Activated T-cell treated with anti-CD3 and anti-CD28 coated beads, Interleukin-2, amount 50 U/mL, for 72 hours (primary cell): ENCODE results near the gene CMPK1. TPM values are rescaled to one million over a fixed set of nuclear protein-coding genes. Genes with fewer than 3 reads are reported as not detected.
"Not testable (repeated sequence)": the region's sequence is repeated elsewhere in the genome, so short reads cannot be mapped to it uniquely, and the experiment has no call there.

ENCODE experiments used
- ATAC-seq, 2 donors: fragments of 150-1000 bp; cut with Tn5 transposase; replicated peaks in 1 of 2; 2 replicates each; pipeline ENCODE4 v1.10.0; 2021; ENCODE audit warnings: moderate library complexity in 2 of 2, mild to moderate bottlenecking in 1 of 2
- DNase-seq, 2 donors: peaks; one replicate each; pipeline ENCODE4 v3.0.0; 2021 to 2022; ENCODE audit warnings: mixed read lengths in 1 of 2
- H3K27ac Mint-ChIP-seq: one replicate; pipeline ENCODE4 v1.8.0; 2022; ENCODE audit warnings: mild to moderate bottlenecking, moderate library complexity, mixed read lengths
- H3K27me3 Mint-ChIP-seq: one replicate; pipeline ENCODE4 v1.8.0; 2022; ENCODE audit warnings: low read depth, mixed read lengths
- H3K36me3 Mint-ChIP-seq, 2 donors: one replicate each; pipeline ENCODE4 v1.8.0; 2022; ENCODE audit warnings: mixed read lengths in 2 of 2, mild to moderate bottlenecking in 1 of 2; ENCODE audit not compliant: insufficient read depth in 2 of 2
- H3K4me1 Mint-ChIP-seq: one replicate; pipeline ENCODE4 v1.8.0; 2022; ENCODE audit warnings: low read depth, mixed read lengths
- H3K4me3 Mint-ChIP-seq, 2 donors: one replicate each; pipeline ENCODE4 v1.8.0; 2022; ENCODE audit warnings: mild to moderate bottlenecking in 2 of 2, mixed read lengths in 2 of 2, moderate library complexity in 2 of 2
- H3K9me3 Mint-ChIP-seq, 2 donors: one replicate each; pipeline ENCODE4 v1.8.0; 2022; ENCODE audit warnings: mixed read lengths in 2 of 2
- total RNA-seq, 2 donors: library from RNA; stranded (reverse); gene quantifications; one replicate each; pipeline ENCODE4 v1.2.3, GENCODE V29; 2022

The CMPK1 gene
- 100 to 1,000 TPM; 108 to 117 TPM for total RNA-seq

- Mint-ChIP-seq H3K9me3 (no peaks in the 10 kb centered on the region), H3K27ac (peak within 1 kb of the TSS; percentile 97), H3K36me3 (peaks cover 0 to 2% of the 10 kb centered on the region in 2 donors), H3K4me3 (peak within 1 kb of the TSS in 1 of 2 donors; percentile 97), H3K4me1 (peaks cover 27% of the 10 kb centered on the region), H3K27me3 (no peaks in the 10 kb centered on the region)
- DNase-seq (peak; percentile 82 to 84), ATAC-seq (peak; percentile 83 to 84)
Observed at GRCh38 chr1:47333578-47333921, at the start of gene CMPK1. TSS of gene CMPK1 (plus strand) at chr1:47333790. CDS start at chr1:47333946, 156 bp downstream.

- H3K9me3 Mint-ChIP-seq, H3K27ac Mint-ChIP-seq, H3K4me3 Mint-ChIP-seq, ATAC-seq, DNase-seq, H3K27me3 Mint-ChIP-seq: not testable (repeated sequence)
- Mint-ChIP-seq H3K4me1 (peaks cover 18% of the 10 kb centered on the region), H3K36me3 (peaks cover 4 to 22% of the 10 kb centered on the region in 2 donors)
Observed at GRCh38 chr1:47288116-47288515, 45.5 kb upstream of the CMPK1 start.

- H3K36me3 Mint-ChIP-seq: peaks cover 1 to 24% of the 10 kb centered on the region in 2 donors
- H3K9me3 Mint-ChIP-seq, ATAC-seq, H3K27me3 Mint-ChIP-seq, DNase-seq, H3K4me3 Mint-ChIP-seq, H3K27ac Mint-ChIP-seq: not testable (repeated sequence)
- peaks cover 10% of the 10 kb centered on the region for H3K4me1 Mint-ChIP-seq
Observed at GRCh38 chr1:47294863-47295262, 38.7 kb upstream of the CMPK1 start.

GRCh38 chr1:47295579-47295978 is 38.0 kb upstream of the CMPK1 start:
- no peak for ATAC-seq
- peaks cover 2 to 20% of the 10 kb centered on the region in 2 donors for H3K36me3 Mint-ChIP-seq
- no peaks in the 10 kb centered on the region for H3K9me3 Mint-ChIP-seq
- H3K4me3 Mint-ChIP-seq: no peak overlapping the region
- no peaks in the 10 kb centered on the region for H3K27me3 Mint-ChIP-seq
- no peak overlapping the region for H3K27ac Mint-ChIP-seq
- DNase-seq: no peak
- peaks cover 3% of the 10 kb centered on the region for H3K4me1 Mint-ChIP-seq

- Mint-ChIP-seq H3K4me1 (peaks cover 2% of the 10 kb centered on the region), H3K27me3 (no peaks in the 10 kb centered on the region), H3K36me3 (peaks cover 5 to 30% of the 10 kb centered on the region in 2 donors), H3K9me3 (no peaks in the 10 kb centered on the region), H3K4me3 (no peak overlapping the region), H3K27ac (no peak overlapping the region)
- DNase-seq (no peak), ATAC-seq (no peak)
Observed at GRCh38 chr1:47298025-47298699, 35.4 kb upstream of the CMPK1 start.

- Mint-ChIP-seq H3K36me3 (peaks cover 10 to 33% of the 10 kb centered on the region in 2 donors), H3K27me3 (no peaks in the 10 kb centered on the region), H3K4me1 (peaks cover 9% of the 10 kb centered on the region), H3K9me3 (no peaks in the 10 kb centered on the region), H3K27ac (no peak overlapping the region), H3K4me3 (no peak overlapping the region)
- DNase-seq (no peak), ATAC-seq (no peak)
Observed at GRCh38 chr1:47302472-47302871, 31.1 kb upstream of the CMPK1 start.

GRCh38 chr1:47309427-47309826 is 24.2 kb upstream of the CMPK1 start:
- Mint-ChIP-seq H3K27ac (no peak overlapping the region), H3K36me3 (peaks cover 11 to 33% of the 10 kb centered on the region in 2 donors), H3K4me1 (peaks cover 17% of the 10 kb centered on the region), H3K27me3 (no peaks in the 10 kb centered on the region), H3K9me3 (no peaks in the 10 kb centered on the region), H3K4me3 (no peak overlapping the region)
- DNase-seq: no peak
- no peak for ATAC-seq

GRCh38 chr1:47313915-47314664 is 19.5 kb upstream of the CMPK1 start, which contains the start of gene STIL:
TSS of gene STIL (minus strand) at chr1:47314147. CDS start at chr1:47310319, 3,828 bp downstream.
- no peaks in the 10 kb centered on the region for H3K9me3 Mint-ChIP-seq
- DNase-seq: peak; percentile 97 to 99
- no peaks in the 10 kb centered on the region for H3K27me3 Mint-ChIP-seq
- H3K4me1 Mint-ChIP-seq: peaks cover 17% of the 10 kb centered on the region
- ATAC-seq: peak; percentile 98
- peaks cover 6 to 21% of the 10 kb centered on the region in 2 donors for H3K36me3 Mint-ChIP-seq
- H3K4me3 Mint-ChIP-seq: peak within 1 kb of the TSS; percentile 92 to 93
- peak within 1 kb of the TSS; percentile 95 for H3K27ac Mint-ChIP-seq

GRCh38 chr1:47317841-47318240 is 15.7 kb upstream of the CMPK1 start:
- Mint-ChIP-seq H3K9me3 (no peaks in the 10 kb centered on the region), H3K36me3 (peaks cover 6 to 8% of the 10 kb centered on the region in 2 donors), H3K4me1 (peaks cover 13% of the 10 kb centered on the region), H3K27me3 (no peaks in the 10 kb centered on the region), H3K4me3 (no peak overlapping the region), H3K27ac (no peak overlapping the region)
- DNase-seq (no peak), ATAC-seq (no peak)

- not testable (repeated sequence) for H3K27me3 Mint-ChIP-seq, H3K27ac Mint-ChIP-seq, H3K36me3 Mint-ChIP-seq, H3K9me3 Mint-ChIP-seq, ATAC-seq, H3K4me3 Mint-ChIP-seq, DNase-seq, H3K4me1 Mint-ChIP-seq
Observed at GRCh38 chr1:47319968-47320367, 13.6 kb upstream of the CMPK1 start.

- no peak overlapping the region for H3K4me3 Mint-ChIP-seq
- H3K9me3 Mint-ChIP-seq: no peaks in the 10 kb centered on the region
- H3K27ac Mint-ChIP-seq: no peak overlapping the region
- H3K27me3 Mint-ChIP-seq: no peaks in the 10 kb centered on the region
- ATAC-seq (no peak), DNase-seq (no peak)
- no peaks in the 10 kb centered on the region for H3K4me1 Mint-ChIP-seq
- no peaks in the 10 kb centered on the region for H3K36me3 Mint-ChIP-seq
Observed at GRCh38 chr1:47323599-47324031, 10.0 kb upstream of the CMPK1 start.

GRCh38 chr1:47324682-47325081 is 8.9 kb upstream of the CMPK1 start:
- H3K4me1 Mint-ChIP-seq: no peaks in the 10 kb centered on the region
- ATAC-seq: no peak

GRCh38 chr1:47325528-47325927 is 8.1 kb upstream of the CMPK1 start:
- H3K9me3 Mint-ChIP-seq: no peaks in the 10 kb centered on the region
- H3K27me3 Mint-ChIP-seq: no peaks in the 10 kb centered on the region
- no peak for DNase-seq
- no peaks in the 10 kb centered on the region for H3K36me3 Mint-ChIP-seq
- no peak overlapping the region for H3K4me3 Mint-ChIP-seq
- no peak overlapping the region for H3K27ac Mint-ChIP-seq
- ATAC-seq: no peak
- H3K4me1 Mint-ChIP-seq: no peaks in the 10 kb centered on the region

More at GRCh38 chr1:47324682-47325081, 8.9 kb upstream of the CMPK1 start:
- Mint-ChIP-seq H3K27me3 (no peaks in the 10 kb centered on the region), H3K9me3 (no peaks in the 10 kb centered on the region), H3K36me3 (no peaks in the 10 kb centered on the region), H3K27ac (no peak overlapping the region), H3K4me3 (no peak overlapping the region)
- no peak for DNase-seq
